GM18951 (cell line): ENCODE measurements around the gene ABLIM2.

ENCODE experiments used
- POLR2A ChIP-seq: IDR thresholded peaks from 4 replicates; pipeline ENCODE4 v1.6.1; 2011; ENCODE audit warnings: mild to moderate bottlenecking; ENCODE audit not compliant: insufficient read length, insufficient read depth; ENCODE audit errors: extremely low read depth
- in situ Hi-C: fragments of 300-500 bp; cut with MboI; formaldehyde crosslinking; loops from one replicate; pipeline ENCODE4 v1.12.0; 2022; ENCODE audit warnings: low sequenced_read_pairs, mixed read lengths, inconsistent platforms; ENCODE audit not compliant: unreplicated experiment

The ABLIM2 gene

GRCh38 chr4:8013976-8014726, 144.5 kb downstream of the ABLIM2 start:
- TF ChIP-seq POLR2A = no peak
- in situ Hi-C loops = no loop called here

DNA sequence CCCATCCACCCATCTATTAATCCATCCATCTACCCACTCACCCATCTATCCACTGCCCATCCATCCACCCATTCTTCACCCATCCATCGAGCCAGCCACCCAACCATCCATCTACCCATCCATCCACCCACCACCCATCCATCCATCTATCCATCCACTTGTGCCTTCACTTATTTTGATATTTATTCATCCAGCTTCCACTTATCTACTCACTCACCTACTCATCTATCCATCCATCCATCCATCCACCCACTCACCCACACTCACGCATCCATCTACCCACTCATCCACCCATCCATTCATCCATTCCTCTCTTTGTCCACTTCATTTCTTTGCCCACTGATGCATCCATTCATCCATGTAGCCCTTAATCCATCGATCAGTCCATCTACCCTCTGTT, 146.1 kb downstream of the ABLIM2 start:
- no peak for TF ChIP-seq POLR2A
- in situ Hi-C loops = no loop called here

GRCh38 chr4:8010618-8011017, 148.0 kb downstream of the ABLIM2 start:
- TF ChIP-seq POLR2A = no peak
- in situ Hi-C loops = no loop called here

- no peak for TF ChIP-seq POLR2A
- in situ Hi-C loops = no loop called here
Observed at GRCh38 chr4:8009710-8010511, 148.7 kb downstream of the ABLIM2 start.

DNA sequence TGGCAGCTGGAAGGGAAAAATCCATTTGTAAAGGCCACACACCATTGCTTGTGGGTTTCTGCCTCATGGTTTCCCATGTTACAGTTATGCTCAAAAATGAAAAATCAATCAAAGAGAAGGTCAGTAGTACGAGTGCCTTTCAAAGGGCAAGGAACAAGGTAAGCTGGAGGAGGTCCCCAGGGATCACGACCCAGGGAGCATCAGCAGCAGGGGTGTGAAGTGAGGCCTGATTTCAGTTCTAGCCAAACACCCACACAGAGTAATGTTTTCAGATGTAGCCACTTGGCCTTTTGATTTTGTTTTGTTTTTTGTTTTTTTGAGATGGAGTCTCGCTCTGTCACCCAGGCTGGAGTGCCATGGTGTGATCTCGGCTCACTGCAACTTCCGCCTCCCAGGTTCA, 149.5 kb downstream of the ABLIM2 start:
- no peak for TF ChIP-seq POLR2A
- in situ Hi-C loops = no loop called here

DNA sequence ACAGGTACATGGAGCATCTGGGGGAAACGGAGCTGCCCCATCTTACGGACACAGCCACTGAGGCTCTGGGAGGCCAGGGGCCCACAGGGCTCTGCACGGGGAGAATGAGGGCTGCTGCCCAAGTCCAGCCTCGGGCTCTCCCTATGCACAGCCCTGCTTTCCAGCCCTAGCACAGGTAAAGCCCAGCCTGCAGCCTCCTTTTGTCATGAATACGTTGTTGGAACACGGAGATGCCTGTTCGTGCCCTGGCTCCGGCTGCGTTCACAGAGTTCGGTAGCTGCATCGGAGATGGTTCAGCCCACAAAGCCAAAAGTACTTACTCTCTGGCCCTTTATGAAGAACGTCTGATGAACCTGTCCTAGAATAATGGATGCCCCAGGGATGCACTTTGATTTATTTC, 150.2 kb downstream of the ABLIM2 start:
- in situ Hi-C loops = no loop called here
- TF ChIP-seq POLR2A = no peak

GRCh38 chr4:8007581-8007980, 151.0 kb downstream of the ABLIM2 start:
- no peak for TF ChIP-seq POLR2A

GRCh38 chr4:8006471-8006870, 152.1 kb downstream of the ABLIM2 start:
- in situ Hi-C loops = no loop called here

More at GRCh38 chr4:8007581-8007980, 151.0 kb downstream of the ABLIM2 start:
- in situ Hi-C loops = no loop called here

DNA sequence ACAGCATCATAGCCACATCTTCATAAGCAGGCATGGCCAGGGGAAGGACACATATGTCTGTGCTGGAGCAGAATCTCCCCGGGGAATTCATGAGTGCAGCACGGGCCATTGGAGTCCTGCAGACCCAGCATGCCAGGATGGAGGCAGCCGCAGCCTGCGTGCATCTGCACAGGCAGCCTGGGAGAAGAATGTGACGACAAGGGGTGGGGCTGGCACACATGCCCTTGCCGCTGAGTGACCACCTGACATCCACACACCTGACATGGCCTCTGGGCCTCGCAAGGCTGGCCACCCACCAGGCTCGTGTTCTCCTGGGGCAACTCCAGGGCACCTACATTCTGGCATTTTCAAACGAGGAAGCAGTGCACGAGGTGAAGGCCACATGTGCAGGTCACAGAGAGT, 152.8 kb downstream of the ABLIM2 start:
- in situ Hi-C loops = no loop called here

More at GRCh38 chr4:8006471-8006870, 152.1 kb downstream of the ABLIM2 start:
- no peak for TF ChIP-seq POLR2A

DNA sequence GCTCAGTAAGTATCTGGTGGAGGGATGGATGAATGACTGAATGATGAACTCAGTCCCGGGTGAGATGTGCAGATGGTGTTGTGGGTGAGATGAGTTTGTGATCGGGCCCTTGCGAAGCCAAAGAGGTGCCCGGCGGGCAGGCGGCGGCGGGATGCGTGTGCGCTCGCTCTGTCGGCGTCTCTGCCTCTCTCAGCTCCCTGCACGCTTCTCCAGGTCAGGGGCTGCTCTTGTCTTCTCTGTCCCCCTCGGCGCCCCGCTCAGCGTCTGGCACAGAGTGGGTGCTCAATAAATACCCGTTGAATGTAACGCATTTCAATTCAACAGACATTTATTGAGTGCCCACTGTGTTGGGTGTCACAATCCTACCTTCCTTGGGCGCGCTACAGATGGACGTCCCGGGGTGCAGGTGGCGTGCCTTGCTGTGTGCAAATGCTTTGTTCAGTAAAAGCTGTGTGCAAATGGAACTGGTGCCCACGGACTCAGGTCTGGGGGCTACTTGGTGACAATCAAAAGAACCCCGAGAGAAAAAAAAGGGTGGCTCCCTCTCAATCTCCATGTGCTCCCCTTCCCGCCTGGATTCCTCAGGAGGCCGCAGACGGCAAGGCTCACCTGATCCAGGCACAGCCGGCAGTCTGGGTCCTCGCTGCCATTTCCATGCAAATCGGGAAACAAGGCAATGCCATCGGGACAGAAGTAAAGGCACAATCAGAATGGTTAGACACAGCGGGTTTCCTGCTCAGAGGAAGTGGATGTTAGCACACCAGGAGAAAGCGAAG, 153.4 kb downstream of the ABLIM2 start:
- in situ Hi-C loops = no loop called here
- TF ChIP-seq POLR2A = no peak

More for the DNA sequence above, 152.8 kb downstream of the ABLIM2 start:
- TF ChIP-seq POLR2A = no peak

GRCh38 chr4:8004066-8004465, 154.5 kb downstream of the ABLIM2 start:
- in situ Hi-C loops = no loop called here

GRCh38 chr4:8002525-8003309, 155.9 kb downstream of the ABLIM2 start:
- TF ChIP-seq POLR2A = no peak
- in situ Hi-C loops = no loop called here

More at GRCh38 chr4:8004066-8004465, 154.5 kb downstream of the ABLIM2 start:
- no peak for TF ChIP-seq POLR2A
